HUDEP-2 (cell line): ENCODE data around the gene RFNG.

Source experiments
- DNase-seq, 76 experiments: peaks; one replicate each; lab custom pipeline; 2025; ENCODE audit not compliant: unreplicated experiment in 76 of 76; lab: John Stamatoyannopoulos, UW

The RFNG gene

GRCh38 chr17:82079001-82079677 lies 27.5 kb upstream of the RFNG start:
- DNase-seq: no peak

DNA sequence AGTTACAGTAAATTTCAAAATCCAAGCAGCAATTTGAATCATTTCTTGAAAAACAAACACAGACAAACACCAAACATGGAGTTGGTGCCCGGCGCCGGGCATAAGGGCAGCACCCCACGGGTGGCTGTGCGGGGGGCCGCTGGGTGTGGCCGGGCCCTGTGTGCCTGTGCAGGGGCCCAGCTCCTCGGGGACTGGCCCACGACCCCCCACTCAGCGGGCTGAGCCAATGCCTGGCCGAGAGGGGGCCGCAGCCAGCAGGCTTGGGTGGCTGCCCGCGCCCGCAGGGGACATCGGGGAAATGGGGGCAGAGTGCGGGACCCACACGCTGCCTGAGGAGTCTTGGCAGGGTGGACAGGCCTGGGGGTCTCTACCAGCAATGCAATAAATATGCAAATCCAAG lies 26.8 kb upstream of the RFNG start:
- no peak for DNase-seq

GRCh38 chr17:82077617-82078358 lies 26.2 kb upstream of the RFNG start:
- no peak for DNase-seq

DNA sequence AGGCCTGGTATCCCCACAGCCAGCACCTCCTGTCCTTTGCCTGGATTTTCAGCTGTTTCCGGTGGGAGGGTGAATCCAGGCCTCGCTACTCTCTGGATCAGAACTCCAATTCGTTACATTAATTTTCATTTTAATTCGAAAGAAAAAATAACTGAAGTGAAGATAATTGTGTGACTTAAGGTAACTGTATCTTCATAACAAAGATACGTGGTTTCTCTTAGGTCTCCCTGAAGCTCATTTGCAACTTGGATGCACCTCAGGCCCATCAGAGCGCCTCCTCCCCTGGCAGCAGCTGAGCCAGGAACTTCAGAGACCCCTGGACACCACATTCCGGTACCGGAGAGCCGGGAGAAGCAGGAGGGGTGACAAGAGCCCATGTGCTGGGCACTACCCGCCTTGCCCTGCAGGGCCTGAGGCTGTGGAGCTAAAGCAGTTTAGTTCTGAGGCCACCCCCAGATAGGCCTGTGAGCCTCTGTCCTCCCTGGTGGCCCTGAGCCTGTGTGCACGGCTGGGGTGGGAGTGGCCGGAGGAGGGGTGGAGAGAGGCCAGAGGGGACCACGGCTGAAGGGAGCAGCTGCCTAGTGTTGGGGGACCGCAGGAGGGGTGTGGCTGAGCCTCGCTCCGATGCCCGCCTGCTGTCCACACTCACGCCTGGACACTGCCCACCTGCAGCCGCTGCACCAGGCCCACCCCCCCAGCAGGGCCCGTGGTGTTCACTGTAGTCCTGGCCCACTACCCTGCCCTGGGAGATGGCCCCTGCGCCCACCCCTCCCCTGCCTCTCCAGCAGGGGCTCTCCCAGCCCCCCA lies 25.4 kb upstream of the RFNG start:
- DNase-seq: peak in 1 of 76 experiments; percentile 32

DNA sequence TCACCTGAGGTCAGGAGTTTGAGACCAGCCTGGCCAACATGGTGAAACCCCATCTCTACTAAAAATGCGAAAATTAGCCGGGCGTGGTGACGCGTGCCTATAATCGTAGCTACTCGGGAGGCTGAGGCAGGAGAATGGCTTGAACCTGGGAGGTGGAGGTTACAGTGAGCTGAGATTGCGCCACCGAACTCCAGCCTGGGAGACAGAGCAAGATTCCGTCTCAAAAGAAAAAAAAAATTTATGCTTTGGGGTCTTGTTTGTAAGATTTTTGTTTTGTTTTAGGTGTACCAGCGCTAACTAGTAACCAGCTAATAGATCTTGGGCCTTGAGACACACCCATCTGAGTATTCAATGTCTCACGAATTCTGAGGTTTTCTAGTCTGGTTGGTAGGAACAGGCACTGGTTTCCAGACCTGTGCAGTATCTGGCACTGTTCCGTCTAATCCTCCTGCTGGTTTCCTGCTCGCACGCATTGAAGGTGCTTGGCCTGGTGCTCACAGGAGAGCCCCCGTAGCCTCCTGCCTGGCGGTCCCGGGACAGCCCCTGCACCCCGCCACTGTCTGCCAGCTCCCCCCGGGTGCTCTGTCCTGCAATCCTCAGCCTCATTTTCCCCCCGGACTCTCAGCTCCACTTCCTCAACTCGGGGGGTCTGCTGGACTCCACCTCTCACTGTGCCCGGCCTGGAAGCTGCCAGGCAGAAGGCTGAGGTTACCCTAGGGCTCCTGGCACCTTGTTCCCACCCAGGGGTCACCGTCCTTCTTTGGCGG lies 24.6 kb upstream of the RFNG start:
- peak in 1 of 76 experiments; percentile 35 for DNase-seq

DNA sequence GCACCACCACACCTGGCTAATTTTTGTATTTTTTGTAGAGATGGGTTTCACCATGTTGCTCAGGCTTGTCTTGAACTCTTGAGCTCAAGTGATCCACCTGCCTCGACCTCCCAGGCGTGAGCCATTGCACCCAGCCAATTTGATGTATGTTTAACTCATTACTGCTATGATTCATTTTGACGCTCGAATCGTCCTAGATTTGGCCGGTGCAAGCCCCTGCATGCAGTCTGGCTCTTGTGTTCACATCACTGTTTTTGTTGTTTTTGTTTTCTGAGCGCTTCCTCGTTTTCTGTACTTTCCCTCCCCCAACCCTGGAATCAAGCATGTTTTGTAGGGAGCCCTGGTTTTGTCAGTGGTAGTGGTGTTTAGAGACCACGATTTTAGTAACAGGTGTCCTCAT lies 21.8 kb upstream of the RFNG start:
- DNase-seq: no peak

GRCh38 chr17:82072827-82073226 lies 21.2 kb upstream of the RFNG start:
- no peak for DNase-seq

- DNase-seq: no peak
These were observed 19.0 kb upstream of the RFNG start for GRCh38 chr17:82070611-82071010.

DNA sequence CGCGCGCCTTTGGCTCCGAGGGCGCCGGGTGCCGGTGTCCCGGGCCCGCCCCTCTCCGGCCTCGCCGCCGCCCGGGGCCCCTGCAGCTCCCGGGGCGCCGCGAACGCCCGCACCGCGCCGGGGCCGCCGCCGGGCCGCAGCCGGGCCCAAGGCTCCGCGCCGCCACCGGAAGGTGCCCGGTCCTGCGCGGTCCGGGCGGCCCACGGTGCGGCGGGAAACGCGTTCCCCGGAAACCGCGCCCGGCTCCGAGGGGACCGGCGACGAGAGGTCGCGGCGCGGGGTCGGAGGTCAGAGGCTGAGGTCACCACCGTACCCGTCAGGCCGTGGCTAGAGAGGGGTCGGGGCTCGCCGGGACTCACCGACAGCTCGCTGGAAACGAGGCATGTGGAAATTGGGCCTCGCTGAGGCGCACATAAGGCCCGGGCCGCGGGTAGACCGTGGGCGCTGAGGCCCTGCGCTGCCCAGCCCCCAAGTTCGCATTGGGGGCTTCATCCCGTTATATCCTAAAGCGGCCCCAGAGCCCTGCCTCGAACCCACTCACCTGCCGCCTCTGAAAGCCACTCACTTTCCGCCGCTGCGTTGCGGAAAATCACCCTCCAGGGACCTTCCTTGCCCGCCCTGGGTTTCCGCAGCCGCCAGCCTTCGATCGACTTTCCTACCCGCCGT lies 14.2 kb upstream of the RFNG start, which contains the start of gene DUS1L:
Gene DUS1L, minus strand, starts transcription at position 167 of the 666 bp plus-strand sequence. CDS start 745 bp downstream, outside the sequence.
- peak in 57 of 76 experiments; percentile 4 to 71 (median 40) for DNase-seq

DNA sequence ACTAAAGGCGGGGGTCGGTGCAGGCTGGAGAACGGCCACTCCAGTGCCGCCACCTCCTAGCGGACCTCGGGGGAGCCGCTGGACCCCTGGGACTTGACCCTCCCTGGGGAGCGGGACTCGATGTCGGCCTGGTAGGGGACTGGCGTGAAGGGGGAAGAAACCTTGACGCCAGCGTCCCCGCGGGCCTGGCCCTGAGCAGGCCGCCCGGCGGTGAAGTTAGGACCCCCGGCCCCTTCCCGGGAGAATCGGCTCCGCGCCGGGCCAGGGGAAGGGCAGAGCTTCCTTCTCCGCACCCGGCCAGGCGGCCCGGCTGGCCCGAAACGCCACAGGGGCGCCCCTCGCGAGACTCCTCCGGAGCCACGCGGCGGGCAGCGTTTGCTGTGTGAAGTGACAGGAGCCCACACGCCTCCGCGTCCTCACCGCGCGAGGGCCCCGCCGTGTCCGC lies 13.6 kb upstream of the RFNG start:
- DNase-seq: peak in 1 of 76 experiments; percentile 29

DNA sequence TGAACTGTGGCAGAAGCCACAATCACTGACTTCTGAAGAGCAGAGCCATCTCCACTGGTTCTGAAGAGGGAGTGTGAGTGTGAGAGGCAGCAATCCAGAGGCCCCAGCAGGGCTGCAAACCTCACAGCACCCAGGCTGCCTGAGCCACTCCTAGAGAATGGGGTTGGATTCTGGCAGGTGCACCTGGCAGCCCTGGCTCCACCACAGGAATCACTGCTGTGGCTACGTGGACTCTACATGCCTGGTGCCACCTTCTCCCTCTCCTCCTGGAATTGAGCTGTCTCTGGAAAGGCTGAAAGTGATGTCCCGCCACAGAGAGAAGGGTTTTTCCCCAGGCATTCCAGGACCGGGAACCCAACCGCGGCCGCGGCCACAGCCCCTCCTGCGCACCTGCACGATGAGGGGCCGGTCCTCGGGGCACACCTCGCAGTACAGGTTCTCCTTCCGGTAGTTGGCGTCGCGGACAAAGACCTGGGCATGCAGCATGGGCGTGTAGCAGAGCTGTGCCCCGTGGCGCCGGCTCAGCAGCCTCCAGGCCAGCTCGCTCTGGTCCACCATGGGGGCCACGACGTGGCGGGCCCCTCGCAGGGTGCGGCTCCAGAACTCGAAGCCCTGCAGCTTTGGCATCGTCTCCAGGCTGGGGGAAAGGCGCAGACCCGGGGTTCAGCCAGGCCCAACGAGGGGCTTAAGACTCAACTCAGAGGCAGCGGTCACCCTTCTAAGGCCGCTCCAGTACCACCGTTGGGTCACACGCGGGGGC lies 13.0 kb upstream of the RFNG start:
- no peak for DNase-seq

DNA sequence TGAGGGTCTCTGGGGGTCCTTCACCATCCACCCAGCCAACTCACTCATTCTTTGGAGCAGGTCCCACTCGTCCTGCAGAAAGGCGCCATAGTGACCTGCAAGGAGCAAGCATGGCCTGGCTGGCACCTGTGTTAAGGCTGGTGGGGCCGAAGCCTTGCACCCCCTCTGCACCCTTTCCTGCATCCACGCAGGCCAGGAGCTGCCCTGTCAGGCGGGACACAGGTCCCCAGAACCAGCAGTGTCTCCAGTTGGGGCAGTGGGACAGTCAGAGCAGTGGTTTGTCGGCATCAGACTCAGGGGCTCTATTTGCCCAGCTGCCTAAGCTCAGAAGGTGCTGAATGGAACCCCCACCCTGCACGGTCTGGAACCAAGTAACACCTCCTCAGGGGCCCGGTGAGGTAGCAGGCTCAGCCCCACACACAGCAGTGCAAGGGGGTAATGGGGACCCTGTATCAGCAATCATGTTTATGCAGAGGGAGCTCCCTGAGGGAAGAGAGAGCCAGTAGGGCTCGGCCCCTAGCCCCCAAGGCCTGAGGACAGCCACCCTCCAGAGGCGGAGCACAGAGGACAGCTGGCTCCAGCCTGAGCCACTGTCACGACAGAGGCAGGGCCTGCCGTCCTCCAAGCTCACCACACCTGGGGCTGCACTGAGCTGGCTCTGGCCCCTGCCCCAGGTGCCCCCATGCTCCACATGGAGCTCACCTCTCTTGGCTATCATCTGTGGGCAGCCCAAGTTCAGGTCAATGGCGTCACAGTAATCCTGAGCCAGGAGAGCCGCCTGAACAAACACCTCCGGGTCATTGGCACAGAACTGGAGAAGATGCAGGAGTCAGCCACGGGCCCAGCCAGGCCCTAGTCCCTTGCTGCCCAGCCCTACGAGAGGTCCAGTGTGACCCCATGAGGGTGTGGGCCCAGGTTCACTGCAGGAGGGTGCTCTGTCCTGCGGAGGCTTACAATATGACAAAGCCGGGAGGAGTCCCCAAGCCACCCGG lies 12.1 kb upstream of the RFNG start:
- no peak for DNase-seq

DNA sequence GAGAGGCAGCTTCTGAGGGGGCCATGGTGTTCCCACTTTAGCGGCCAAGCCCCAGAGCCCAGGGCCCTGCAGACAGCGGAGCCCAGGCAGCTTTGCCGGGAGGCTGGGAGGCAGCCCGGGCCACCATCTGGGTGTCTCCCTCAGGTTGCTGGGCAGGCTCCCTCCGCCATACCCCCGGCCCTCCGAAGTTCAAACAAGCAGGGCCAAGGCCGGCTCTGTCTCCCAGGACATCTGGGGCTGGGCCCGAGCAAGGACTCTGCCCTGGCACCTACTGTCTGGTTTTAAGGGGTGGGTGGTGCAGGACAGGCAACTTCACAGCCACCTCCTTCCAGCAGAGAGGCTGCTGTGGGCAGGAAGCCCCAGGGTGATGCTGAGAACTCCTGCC lies 11.4 kb upstream of the RFNG start:
- DNase-seq: no peak

- DNase-seq: no peak
These were observed 10.7 kb upstream of the RFNG start for GRCh38 chr17:82062076-82062983.

DNA sequence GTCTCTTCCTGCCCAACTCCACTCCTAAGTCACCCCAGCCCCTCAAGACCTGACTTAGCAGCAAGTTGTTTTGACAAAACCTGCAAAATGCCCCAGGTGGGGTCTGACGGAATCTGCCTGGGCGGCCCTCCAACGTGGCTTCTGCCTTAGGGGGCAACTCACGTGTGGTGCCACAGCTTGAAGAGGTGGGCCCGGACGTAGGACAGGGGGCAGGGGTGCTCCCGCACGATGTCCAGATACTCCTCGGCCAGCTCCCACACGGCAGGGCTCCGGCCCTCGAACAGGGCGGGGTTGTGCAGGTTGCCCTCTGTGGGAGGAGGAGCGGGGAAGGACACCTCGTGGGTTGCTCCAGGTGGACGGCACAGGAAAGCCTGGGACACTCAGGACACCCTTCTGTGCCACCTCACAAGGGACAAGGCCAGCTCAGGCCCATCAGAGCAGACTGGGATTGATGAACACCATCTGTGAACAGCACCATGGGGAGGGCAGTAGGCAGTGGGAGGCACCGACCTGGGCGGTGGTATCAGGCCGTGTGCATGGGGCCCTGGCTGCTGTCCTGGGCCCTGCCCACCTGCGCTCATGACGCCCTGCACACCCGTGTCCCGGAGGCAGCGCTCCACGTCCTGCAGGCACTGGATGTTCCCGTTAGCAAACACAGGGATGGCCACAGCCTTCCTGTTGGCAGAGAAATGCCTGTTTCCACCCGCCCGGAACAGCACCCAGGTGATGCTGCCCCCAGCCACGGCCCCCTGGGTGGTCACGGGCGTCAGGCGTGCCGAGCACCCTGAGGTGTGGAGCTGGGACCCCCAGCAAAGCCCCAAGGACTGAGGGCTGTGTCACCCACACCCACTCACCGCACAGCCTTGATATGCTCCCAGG lies 9.7 kb upstream of the RFNG start:
- no peak for DNase-seq

GRCh38 chr17:82060614-82061013 lies 9.0 kb upstream of the RFNG start:
- no peak for DNase-seq
